GM21515 (cell line): Measurements from ENCODE around the gene SEC16B.
"Not testable (repeated sequence)": the region's sequence is repeated elsewhere in the genome, so short reads cannot be mapped to it uniquely, and the experiment has no call there.

Source experiments
- ATAC-seq: cut with Tn5 transposase; IDR thresholded peaks from one replicate; pipeline ENCODE4 v1.9.1; 2021; ENCODE audit not compliant: unreplicated experiment

The SEC16B gene

DNA sequence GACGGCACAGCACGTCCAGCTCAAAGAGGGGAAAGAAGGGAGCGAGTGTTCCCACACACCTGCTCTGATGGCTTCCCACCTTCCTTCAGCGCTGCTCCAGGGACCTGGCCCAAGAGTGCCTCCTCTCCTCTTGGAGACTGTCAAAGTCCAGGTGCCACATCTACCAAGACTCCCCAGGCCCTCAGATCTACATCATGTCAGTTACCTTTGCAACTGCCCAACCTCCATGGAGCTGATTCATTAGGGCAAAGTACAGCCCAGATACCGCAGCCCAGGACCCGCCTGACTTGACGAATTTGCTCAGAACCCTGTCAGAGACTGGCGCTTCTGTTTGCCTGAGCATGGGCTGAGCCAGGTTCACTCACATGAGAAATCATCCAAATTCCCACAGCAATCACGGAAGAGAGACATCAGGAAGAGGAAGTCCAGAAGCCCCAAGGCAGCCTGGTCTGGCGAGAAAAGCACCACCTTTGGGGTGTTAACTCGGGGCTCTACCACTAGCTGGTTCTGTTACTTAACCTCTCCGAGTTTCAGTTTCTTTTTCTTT lies at the start of gene SEC16B:
SEC16B (minus strand) TSS at position 234 of the 547 bp plus-strand sequence. CDS start 2,077 bp downstream, outside the sequence.
- no peak for ATAC-seq

DNA sequence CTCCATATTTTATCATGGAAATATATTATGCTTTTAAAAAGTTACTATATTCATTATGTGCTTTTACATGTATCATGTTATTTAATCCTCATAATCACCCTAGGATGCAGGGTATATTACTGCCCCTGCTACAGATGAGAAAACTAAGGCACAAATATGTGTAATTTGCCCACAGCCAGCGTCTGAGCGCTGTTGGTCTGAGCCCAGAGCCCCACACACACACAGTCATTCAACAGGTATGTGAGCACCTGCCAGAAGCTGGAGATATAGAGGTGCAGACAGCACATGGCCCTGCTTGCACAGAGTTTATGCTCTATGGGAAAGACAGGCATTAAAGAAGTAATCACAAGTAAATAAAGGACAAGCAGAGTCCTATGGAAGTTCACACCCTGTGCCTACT lies 49.8 kb upstream of the SEC16B start:
- no peak for ATAC-seq

- no peak for ATAC-seq
Measured at GRCh38 chr1:178019208-178019607, 49.4 kb upstream of the SEC16B start.

DNA sequence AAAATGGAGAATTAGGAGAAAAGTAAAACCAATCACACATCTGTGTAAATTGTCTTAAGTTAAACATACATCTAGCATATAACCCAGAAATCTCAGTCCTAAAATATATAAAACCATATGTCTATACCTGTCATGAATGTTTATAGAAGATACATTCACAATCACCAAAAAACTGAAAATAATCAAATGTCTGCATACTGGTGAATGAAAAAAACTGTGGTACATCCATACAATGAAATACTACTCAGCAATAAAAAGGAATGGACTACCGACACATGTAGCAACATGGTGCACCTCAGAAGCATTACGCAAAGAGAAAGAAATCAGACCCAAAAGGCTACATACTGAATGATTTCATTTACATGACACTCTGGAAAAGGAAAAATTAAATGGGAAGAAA lies 47.7 kb upstream of the SEC16B start:
- ATAC-seq: no peak

- no peak for ATAC-seq
Measured at GRCh38 chr1:178011864-178012503, 42.1 kb upstream of the SEC16B start.

DNA sequence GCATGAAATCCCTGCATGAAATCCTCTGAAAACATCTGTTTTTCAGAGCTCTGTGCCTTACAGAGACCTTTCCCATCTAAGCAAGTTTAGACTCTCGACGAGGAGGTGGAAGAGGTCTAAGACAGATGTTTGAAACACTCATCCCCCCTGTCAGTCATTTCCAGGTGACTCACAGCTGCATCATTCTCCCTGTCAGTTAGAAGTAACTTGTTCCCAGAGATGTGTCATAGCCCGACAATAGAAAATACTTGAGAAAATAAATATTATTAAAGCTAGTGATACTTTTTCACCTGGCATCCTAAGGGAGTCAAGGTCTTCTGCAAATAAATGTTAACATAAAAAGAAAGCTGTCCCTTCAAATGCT lies 41.6 kb upstream of the SEC16B start:
- no peak for ATAC-seq

- no peak for ATAC-seq
Measured at GRCh38 chr1:178010674-178011464, 41.0 kb upstream of the SEC16B start.

DNA sequence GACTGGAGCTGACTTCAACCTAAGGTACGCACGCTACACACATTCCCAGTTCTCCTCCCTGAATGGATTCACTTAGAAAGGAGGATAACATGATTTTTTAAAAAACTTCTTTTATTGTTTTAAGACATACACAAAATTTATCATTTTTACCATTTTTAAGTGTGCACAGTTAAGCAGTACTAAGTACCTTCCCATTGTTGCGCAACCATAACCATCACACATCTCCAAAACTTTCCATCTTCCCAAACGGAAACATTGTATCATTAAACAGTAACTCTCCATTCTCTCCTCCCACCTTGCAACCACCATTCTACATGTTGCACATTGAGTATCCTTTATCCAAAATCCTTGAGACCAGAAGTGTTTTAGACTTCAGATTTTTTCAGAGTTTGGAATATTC lies 36.2 kb upstream of the SEC16B start:
- ATAC-seq: no peak

DNA sequence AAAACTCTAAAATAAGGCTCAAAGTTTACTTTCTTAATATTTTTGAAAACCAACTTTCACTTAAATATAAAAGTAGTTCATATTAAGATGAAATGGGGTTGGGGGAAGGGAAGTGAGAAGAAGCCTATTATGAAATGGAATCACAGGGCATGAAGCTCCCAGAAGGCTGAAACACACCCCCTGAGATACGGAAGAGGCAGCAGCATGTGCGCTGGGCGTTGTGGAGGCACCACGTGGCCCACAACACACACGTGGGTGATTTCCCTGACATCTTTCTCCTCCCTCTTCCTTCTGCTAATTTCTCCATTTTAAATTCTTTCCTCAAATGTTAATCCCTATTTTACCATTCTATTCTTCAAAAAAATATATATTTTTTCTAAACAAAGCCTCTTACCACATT lies 35.6 kb upstream of the SEC16B start:
- ATAC-seq: no peak

DNA sequence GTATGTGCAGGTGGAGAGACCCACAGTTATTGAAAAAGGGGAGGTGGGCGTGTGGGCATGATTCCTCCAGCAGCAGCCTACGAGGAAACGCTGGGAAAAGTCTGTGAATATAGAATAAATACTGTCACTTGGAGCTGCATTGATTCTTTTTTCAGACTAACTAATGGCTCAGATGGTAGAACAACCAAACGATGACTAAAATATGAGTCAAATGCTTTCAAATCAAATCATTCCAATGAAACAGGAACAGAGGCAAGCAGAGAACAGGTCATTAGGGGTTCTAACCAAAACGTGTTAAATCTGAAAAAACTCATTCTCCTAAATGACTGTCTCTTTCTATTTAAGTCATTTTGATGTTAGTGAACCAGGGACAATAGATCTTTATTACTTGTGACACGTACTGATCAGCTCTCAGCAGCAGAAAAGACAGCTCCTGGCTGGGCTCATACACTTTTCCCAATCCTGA lies 35.1 kb upstream of the SEC16B start:
- ATAC-seq: no peak

- ATAC-seq: no peak
Measured at GRCh38 chr1:177998696-177999631, 29.1 kb upstream of the SEC16B start.

DNA sequence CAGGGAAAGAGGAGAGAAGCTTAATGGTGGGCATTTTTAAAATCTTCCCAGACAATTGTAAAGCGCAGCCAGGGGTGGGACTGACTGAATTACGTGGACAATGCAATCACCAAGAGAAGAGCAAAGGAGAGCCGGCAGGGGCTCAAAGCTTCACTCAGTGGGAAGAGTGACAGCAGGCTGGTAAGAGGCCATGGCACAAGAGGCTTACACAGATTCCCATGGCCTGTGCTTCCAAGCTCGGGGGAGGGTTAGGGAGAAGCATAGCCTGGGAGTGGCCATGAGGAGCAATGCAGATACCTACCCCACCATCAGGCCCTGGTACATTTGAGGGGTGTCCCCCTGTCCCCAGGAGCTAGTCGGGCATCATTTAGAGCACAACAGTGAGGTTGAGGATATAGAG lies 27.1 kb upstream of the SEC16B start:
- ATAC-seq: no peak

- no peak for ATAC-seq
Measured at GRCh38 chr1:177995369-177995768, 25.5 kb upstream of the SEC16B start.

DNA sequence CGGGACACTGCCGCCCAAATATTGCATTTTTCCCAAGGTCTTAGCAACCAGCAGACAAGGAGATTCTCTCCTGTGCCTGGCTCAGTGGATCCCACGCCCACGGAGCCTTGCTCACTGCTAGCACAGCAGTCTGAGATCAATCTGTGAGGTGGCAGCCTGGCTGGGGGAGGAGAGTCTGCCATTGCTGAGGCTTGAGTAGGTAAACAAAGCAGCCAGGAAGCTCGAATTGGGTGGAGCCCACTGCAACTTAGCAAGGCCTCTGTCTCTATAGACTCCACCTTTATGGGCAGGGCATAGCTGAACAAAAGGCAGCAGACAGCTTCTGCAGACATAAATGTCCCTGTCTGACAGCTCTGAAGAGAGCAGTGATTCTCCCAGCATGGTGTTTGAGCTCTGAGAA lies 16.4 kb upstream of the SEC16B start:
- ATAC-seq: not testable (repeated sequence)

- no peak for ATAC-seq
Measured at GRCh38 chr1:177984761-177985160, 14.9 kb upstream of the SEC16B start.

DNA sequence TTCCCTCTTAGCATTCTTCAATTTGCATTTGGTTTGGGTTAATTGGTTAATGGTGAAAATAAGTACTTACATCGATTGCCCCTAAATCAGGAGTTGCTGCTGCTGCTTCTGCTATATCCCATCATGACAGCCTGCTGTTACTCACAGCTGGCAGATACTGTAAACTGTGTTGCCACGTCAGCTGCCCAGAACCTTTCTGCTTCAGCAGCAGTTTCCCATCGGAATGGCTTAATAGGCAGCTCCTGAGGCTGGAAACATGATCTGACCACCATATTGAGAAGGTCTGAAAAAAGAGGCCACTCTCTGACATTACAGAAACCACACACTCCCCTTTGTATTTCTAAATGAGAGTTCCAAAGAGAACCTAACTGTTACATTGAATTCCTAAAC lies 14.3 kb upstream of the SEC16B start:
- no peak for ATAC-seq

DNA sequence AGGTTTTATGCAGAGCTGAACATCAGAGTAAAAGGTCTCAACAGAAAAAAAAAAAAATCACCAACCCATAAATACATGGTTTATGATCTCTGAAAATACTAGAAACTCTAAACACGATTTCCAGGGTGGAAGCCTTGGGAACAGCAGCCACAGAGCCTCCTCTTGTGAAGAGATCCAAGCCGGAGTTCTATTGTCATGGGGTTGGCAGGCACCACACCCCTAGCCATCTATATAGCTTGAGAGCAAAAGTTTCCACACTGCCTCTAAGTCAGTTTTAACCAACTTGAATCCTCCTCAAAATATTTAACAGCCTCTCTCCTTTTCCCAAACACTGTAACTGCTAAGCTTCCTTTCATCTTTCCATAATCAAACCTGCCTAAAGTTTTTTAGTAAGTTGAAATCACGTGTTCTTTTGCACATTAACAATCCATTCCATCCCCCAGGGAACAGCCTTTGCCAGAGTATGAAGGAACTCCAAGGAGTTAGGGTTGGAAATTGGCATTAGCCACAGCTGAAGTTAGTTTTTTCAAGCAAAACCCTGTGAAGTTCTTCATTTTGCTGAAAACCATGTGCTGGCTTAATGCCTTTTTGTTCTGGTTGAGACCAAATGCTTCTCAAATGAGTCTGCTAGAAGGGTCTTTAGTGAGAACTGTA lies 13.8 kb upstream of the SEC16B start:
- no peak for ATAC-seq

GRCh38 chr1:177983077-177983476 lies 13.2 kb upstream of the SEC16B start:
- no peak for ATAC-seq

DNA sequence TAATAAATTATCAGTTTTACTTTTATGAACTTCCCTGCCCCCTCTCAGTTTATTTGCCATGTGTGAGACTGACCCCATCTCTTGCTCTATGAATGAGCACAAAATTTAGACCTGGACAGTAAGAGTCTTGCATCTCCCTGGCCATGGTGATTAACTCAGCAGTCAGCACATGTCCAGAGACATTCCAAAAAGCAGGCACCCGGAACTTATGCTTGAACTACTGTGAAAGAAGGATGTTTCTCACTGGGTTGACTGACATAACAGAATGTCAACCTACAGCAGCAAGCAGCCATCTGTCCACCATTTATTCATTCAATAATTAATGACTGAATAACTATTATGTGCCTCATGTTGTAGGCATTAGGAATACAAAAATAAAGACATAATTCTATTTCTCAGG lies 11.3 kb upstream of the SEC16B start:
- no peak for ATAC-seq

GRCh38 chr1:177979272-177979671 lies 9.4 kb upstream of the SEC16B start:
- no peak for ATAC-seq

- no peak for ATAC-seq
Measured at GRCh38 chr1:177978530-177978929, 8.7 kb upstream of the SEC16B start.
